Measurements from ENCODE around the gene ADARB2.

Gene ADARB2

DNA sequence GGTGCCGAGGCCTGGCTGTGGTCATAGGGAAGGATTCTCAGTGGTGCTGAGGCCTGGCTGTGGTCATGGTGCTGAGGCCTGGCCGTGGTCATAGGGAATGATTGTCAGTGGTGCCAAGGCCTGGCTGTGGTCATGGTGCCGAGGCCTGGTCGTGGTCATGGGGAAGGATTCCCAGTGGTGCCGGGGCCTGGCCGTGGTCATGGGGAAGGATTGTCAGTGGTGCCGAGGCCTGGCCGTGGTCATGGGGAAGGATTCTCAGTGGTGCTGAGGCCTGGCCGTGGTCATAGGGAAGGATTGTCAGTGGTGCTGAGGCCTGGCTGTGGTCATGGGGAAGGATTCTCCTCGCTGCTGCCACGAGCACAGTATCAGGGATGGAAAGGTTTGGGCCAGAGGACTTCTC lies 327.3 kb downstream of the ADARB2 start:
- TF ChIP-seq CREB1 (IDR thresholded peaks at IDR 0.05; ENCODE audit: low read depth) (no peak), TEAD4 (IDR thresholded peaks at IDR 0.05) (no peak)

DNA sequence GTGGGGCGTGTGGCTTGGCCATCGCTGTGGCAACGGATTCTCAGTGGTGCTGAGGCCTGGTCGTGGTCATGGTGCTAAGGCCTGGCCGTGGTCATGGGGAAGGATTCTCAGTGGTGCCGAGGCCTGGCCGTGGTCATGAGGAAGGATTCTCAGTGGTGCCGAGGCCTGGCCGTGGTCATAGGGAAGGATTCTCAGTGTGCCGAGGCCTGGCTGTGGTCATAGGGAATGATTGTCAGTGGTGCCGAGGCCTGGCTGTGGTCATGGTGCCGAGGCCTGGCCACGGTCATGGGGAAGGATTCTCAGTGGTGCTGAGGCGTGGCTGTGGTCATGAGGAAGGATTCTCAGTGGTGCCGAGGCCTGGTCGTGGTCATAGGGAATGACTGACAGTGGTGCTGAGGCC lies 327.9 kb downstream of the ADARB2 start:
- TF ChIP-seq NFIC (IDR thresholded peaks at IDR 0.05): no peak
- TF ChIP-seq CEBPB (IDR thresholded peaks at IDR 0.05): no peak
- TF ChIP-seq TAF1 (IDR thresholded peaks at IDR 0.05; ENCODE audit: low read depth): no peak
- no peak for TF ChIP-seq EP300 (IDR thresholded peaks at IDR 0.05; ENCODE audit: borderline replicate concordance)
- TF ChIP-seq, protein P1, sequence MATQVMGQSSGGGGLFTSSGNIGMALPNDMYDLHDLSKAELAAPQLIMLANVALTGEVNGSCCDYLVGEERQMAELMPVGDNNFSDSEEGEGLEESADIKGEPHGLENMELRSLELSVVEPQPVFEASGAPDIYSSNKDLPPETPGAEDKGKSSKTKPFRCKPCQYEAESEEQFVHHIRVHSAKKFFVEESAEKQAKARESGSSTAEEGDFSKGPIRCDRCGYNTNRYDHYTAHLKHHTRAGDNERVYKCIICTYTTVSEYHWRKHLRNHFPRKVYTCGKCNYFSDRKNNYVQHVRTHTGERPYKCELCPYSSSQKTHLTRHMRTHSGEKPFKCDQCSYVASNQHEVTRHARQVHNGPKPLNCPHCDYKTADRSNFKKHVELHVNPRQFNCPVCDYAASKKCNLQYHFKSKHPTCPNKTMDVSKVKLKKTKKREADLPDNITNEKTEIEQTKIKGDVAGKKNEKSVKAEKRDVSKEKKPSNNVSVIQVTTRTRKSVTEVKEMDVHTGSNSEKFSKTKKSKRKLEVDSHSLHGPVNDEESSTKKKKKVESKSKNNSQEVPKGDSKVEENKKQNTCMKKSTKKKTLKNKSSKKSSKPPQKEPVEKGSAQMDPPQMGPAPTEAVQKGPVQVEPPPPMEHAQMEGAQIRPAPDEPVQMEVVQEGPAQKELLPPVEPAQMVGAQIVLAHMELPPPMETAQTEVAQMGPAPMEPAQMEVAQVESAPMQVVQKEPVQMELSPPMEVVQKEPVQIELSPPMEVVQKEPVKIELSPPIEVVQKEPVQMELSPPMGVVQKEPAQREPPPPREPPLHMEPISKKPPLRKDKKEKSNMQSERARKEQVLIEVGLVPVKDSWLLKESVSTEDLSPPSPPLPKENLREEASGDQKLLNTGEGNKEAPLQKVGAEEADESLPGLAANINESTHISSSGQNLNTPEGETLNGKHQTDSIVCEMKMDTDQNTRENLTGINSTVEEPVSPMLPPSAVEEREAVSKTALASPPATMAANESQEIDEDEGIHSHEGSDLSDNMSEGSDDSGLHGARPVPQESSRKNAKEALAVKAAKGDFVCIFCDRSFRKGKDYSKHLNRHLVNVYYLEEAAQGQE (IDR thresholded peaks at IDR 0.05; ENCODE audit: low read depth): no peak
- TF ChIP-seq, protein P2, sequence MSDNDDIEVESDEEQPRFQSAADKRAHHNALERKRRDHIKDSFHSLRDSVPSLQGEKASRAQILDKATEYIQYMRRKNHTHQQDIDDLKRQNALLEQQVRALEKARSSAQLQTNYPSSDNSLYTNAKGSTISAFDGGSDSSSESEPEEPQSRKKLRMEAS (IDR thresholded peaks at IDR 0.05): no peak
- TF ChIP-seq TEAD4 (IDR thresholded peaks at IDR 0.05): no peak
- TF ChIP-seq YY1 (IDR thresholded peaks at IDR 0.05; ENCODE audit: low read depth): no peak
- TF ChIP-seq FOXM1 (IDR thresholded peaks at IDR 0.05; ENCODE audit: borderline replicate concordance, low read depth): no peak
- no peak for TF ChIP-seq RAD21 (IDR thresholded peaks at IDR 0.05; ENCODE audit: low read depth)
- TF ChIP-seq EGR1 (IDR thresholded peaks at IDR 0.05): no peak
- TF ChIP-seq, protein P3, sequence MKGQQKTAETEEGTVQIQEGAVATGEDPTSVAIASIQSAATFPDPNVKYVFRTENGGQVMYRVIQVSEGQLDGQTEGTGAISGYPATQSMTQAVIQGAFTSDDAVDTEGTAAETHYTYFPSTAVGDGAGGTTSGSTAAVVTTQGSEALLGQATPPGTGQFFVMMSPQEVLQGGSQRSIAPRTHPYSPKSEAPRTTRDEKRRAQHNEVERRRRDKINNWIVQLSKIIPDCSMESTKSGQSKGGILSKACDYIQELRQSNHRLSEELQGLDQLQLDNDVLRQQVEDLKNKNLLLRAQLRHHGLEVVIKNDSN (IDR thresholded peaks at IDR 0.05): no peak
- no peak for TF ChIP-seq CREB1 (IDR thresholded peaks at IDR 0.05; ENCODE audit: low read depth)
- TF ChIP-seq ZBTB7A (IDR thresholded peaks at IDR 0.05; ENCODE audit: low read depth): no peak
- TF ChIP-seq TCF12 (IDR thresholded peaks at IDR 0.05; ENCODE audit: low read depth): no peak

DNA sequence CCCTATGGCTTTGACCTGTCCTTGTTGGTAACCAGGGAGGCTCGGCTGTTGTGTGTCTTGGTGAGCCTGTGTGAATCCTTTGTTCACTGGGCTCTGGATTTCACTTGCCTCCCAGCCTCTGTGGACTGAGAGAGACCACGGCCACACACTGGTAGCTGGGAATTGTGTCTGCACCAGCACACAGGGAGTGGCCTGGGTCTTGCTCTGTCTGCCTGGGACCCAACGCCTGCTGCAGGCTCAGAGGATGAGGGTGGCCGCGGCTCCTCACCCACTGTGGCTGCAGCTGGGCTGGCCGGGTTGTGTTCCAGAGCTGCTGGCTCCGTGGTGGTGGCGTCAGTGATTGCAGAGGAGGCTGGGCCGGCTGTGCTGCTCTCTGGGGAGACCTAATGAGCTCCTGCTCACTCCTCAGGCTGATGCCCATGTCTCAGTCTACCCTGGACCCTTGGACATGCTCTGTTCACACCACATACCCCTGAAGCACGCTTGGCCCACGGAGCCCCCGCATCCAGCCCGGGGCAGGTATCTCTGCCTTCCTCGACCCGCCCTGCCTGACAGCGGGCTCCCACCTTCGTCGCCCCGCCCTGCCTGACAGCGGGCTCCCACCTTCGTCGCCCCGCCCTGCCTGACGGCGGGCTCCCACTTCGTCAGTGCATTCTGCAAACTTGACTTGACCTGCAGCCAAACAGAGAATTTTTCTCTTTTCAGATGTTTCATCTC lies 328.5 kb downstream of the ADARB2 start:
- no peak for TF ChIP-seq NFIC (IDR thresholded peaks at IDR 0.05)
- no peak for TF ChIP-seq TEAD4 (IDR thresholded peaks at IDR 0.05)
- no peak for TF ChIP-seq EGR1 (IDR thresholded peaks at IDR 0.05)
- TF ChIP-seq CREB1 (IDR thresholded peaks at IDR 0.05; ENCODE audit: low read depth): no peak
- no peak for TF ChIP-seq TCF12 (IDR thresholded peaks at IDR 0.05; ENCODE audit: low read depth)
- TF ChIP-seq EP300 (IDR thresholded peaks at IDR 0.05; ENCODE audit: borderline replicate concordance): no peak
- TF ChIP-seq, protein P2 (IDR thresholded peaks at IDR 0.05): no peak
- TF ChIP-seq FOXM1 (IDR thresholded peaks at IDR 0.05; ENCODE audit: borderline replicate concordance, low read depth): no peak
- no peak for TF ChIP-seq TAF1 (IDR thresholded peaks at IDR 0.05; ENCODE audit: low read depth)
- TF ChIP-seq YY1 (IDR thresholded peaks at IDR 0.05; ENCODE audit: low read depth): no peak
- no peak for TF ChIP-seq RAD21 (IDR thresholded peaks at IDR 0.05; ENCODE audit: low read depth)

DNA sequence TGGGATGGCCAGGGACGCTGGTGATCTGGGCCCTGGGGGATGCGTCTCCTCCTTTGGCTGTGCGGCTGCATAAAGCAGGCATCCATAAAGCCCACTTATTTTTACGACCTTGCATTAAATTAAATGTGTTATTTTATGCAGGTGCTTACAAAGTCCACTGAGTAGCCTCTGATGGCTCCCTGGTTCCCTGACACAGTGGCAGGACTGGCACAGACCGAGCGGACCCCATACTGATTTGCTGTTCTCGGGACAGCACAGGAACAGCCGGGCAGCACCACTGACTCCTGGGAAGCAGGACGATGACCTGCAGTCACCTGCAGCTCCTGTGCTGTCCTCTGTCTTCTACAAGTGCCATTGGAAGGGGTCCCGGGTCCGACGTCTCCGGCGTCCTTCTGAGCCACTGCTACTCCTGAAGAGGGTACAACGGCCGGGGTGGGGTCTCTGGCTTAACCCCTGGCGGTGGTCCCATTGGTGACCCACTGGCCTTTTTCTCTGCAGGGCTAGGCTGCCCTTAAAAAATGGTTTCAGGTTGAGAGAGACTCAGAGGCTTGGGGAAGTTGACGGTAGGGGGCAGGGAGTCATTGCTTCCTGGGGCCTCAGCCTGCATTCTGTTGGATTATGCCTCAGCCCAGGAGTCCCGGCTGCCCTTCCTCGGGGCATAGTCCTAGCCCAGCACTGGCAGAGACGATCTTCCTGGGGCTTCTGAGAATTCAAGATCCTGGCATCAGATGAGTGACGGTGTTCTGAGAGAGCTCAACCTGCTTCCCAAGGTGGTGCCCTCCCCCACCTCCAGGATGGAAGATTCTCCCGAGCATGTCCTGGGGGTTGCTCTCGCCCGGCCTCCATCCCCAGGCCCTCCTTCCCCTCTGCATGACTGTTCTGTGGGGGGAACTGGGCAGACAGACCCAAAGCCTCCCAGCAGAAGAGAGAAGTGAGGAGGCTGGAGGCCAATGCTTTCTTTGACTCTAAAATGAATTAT lies 330.1 kb downstream of the ADARB2 start:
- TF ChIP-seq, protein P3 (IDR thresholded peaks at IDR 0.05): no peak
- TF ChIP-seq TEAD4 (IDR thresholded peaks at IDR 0.05) (no peak), EP300 (IDR thresholded peaks at IDR 0.05; ENCODE audit: borderline replicate concordance) (no peak), TAF1 (IDR thresholded peaks at IDR 0.05; ENCODE audit: low read depth) (no peak), CREB1 (IDR thresholded peaks at IDR 0.05; ENCODE audit: low read depth) (no peak), CEBPB (IDR thresholded peaks at IDR 0.05) (no peak), ZBTB7A (IDR thresholded peaks at IDR 0.05; ENCODE audit: low read depth) (no peak), TCF12 (IDR thresholded peaks at IDR 0.05; ENCODE audit: low read depth) (no peak), EGR1 (IDR thresholded peaks at IDR 0.05) (no peak), FOXM1 (IDR thresholded peaks at IDR 0.05; ENCODE audit: borderline replicate concordance, low read depth) (no peak), YY1 (IDR thresholded peaks at IDR 0.05; ENCODE audit: low read depth) (no peak), RAD21 (IDR thresholded peaks at IDR 0.05; ENCODE audit: low read depth) (no peak), NFIC (IDR thresholded peaks at IDR 0.05) (no peak)
- TF ChIP-seq, protein P2 (IDR thresholded peaks at IDR 0.05): no peak
- TF ChIP-seq, protein P1 (IDR thresholded peaks at IDR 0.05; ENCODE audit: low read depth): no peak

All from Ishikawa (cell line).